T-helper 2 cell (primary cell): ENCODE results near the gene LPIN1.
"Not testable (repeated sequence)": the region's sequence is repeated elsewhere in the genome, so short reads cannot be mapped to it uniquely, and the experiment has no call there.

Experiments
- DNase-seq, 5 experiments: peaks; one replicate each; pipeline versions ENCODE4 v3.0.0 to v3.0.0-alpha.2; 2012 to 2022

Gene LPIN1

DNA sequence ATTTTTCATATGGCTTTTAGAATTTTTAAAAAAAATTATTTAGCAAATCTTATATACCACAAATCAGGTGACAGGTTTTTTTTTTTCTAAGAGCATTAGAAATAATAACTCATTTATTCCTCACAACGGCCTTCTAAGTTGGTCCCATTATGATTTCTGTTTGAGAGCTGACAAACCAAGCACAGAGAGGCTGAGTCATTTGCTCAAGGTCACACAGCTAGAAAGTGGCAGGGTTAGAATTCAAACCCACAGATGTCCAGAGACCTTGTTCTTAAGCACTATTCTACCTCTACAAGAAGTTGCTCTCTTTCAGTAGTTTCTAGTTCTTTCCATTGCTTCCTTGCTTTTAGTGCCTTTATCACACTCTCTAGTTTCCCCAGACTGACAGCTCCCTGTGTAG is 28.8 kb upstream of the LPIN1 start:
- DNase-seq: no peak

DNA sequence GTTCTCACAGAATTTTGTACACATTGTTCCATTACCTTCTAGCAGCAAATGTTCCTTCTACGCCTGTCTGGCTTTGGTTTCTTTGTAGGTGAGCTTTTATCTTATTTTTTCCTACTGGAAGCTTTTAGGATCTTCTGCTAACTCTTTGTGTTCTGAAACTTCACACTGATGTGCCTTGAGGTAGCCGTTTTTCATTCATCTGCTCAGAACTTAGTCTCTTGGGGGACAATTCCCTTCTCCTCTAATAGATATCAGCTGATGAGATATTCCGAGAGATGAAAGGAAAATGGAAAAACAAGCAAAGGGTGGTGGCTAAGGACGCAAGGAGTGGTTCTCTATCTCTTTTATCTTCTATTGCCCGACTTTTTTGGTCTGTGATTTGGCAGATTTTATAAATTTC is 27.8 kb upstream of the LPIN1 start:
- no peak for DNase-seq

DNA sequence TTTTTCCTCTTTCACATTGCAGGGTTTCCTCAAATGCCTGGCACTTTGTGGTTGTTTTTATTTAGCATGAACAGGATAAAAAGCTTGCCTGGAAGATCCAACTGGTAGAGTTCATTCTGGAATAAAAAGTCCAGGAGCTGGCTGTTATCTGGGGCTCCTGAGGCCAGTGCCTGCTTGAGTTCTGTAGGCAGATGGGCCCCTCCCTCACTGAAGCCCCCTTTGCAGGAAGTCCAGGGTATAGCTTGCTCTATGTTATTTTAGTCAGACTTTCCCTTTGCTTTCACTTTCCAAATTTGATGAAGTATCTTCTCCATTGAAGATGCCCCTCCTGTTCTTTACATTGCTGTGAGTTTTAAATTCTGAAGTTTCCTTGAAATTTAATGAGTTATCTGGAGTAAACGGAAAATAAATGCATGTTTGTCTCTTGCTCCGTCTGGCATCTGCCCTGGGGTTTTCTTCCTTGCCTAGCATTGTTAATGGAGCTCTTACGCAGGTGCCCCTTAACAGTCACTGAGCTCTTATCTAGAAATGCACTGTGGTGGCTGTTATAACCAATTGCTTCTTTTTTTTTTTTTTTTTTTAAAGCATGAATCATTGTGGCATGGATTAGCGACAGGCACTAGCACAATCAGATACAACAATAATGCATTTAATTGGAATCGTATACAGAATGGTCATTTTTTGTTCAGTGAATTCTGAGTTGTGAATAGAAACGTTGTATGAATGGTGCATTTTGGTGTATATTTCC is 27.0 kb upstream of the LPIN1 start:
- peak in 1 of 5 experiments; percentile 9 for DNase-seq

- no peak for DNase-seq
Observed at GRCh38 chr2:11720752-11721151, 25.7 kb upstream of the LPIN1 start.

DNA sequence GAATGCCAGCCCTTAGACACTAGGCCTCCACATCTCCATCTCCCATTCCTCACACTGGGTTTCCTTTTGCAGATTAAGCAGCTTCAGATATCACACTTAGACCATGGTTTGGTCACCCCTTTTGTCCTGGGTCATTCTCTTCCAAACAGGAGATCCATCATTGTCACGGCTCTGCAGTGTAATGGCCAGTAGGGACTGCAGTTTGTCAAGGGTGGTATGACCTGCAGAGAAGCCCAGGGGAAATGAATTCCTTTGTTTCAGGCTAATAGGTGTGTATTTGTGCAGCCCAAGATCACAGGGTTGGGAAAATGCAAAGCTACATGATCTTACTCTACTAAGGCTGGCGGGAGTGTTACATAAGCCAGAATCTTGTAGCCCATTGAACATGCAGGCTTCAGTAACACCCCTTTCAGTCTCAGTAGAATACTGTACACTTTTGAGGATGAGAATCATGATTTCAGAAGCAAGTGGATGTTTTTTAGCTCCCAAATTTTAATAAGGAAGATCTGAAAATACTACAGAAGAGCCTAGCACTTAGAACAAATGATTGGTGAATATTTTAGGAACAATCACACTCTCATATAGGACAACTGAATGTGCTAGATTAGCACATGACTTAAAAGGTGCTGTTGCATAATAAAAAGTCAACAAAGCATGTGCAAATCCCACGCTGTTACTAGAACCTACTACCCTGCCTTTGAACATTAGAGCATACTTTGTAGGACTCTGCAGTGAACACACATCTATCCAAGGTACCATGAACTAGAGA is 24.0 kb upstream of the LPIN1 start:
- no peak for DNase-seq

GRCh38 chr2:11723061-11723371 is 23.4 kb upstream of the LPIN1 start:
- DNase-seq: no peak

DNA sequence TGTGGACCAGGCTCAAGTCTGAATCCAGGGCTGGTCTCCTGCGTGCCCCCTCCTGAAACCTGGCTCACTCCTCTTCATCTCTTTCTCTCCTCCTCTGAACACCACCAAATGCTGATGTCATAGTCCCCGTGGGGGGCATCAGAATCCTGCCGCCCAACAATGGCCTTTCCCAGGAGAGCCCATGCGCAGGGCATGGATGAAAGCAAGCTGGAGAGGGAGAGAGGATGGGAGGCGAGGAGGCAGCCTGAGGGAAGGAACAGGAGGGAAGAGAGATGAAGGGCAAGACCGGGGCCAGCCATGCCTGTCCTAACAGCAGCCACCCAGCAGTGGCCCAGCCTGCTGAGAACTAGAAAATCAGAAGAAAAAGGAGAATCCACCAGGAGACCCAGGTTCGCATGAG is 22.3 kb upstream of the LPIN1 start:
- DNase-seq: no peak

DNA sequence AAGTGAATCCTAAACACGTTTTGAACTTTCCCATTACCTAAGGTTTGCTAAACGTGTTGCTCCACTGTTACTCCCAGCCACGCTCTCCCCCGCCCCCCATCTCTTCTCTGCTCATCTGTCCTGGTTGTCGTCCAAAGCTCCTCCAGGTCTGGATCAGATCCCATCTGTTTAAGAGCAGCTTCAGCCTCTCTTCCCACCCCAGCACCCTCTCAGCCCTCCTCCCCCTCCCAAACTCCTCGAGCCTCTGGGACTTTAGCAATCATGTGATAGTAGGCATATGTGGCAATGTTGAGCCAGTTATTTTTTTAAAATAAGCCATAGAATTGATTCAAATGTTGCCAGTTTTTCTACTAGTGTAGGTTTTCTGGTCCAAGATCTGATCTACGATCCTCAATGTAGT is 20.0 kb upstream of the LPIN1 start:
- DNase-seq: no peak

GRCh38 chr2:11729362-11730212 is 16.8 kb upstream of the LPIN1 start:
- DNase-seq: no peak

GRCh38 chr2:11731214-11731984 is 15.0 kb upstream of the LPIN1 start:
- not testable (repeated sequence) for DNase-seq

GRCh38 chr2:11732587-11732986 is 13.8 kb upstream of the LPIN1 start:
- no peak for DNase-seq

GRCh38 chr2:11737852-11738251 is 8.6 kb upstream of the LPIN1 start:
- not testable (repeated sequence) for DNase-seq

- peak in 2 of 5 experiments; percentile 24 to 50 for DNase-seq
Observed at GRCh38 chr2:11738589-11739436, 7.6 kb upstream of the LPIN1 start.

GRCh38 chr2:11740723-11741122 is 5.7 kb upstream of the LPIN1 start:
- DNase-seq: no peak

DNA sequence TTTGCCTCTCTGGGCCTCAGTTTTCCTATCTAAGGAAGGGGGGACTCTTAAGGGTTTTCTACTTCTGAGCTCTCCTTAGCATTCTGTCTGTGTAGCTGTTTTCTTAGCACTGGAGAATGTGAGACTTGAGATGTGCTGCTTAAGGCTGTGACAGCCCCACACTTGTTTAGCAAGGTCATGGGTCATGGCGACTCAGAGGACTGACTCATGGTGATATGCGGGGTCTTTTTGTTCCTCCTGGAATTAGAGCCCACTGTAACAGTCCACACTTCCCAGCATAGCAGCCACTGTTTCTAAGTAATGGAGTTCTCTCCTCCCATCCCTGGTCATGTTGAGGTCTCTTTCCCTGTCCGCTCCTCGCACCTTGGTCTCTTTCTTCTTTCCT is 4.1 kb upstream of the LPIN1 start:
- no peak for DNase-seq

- DNase-seq: no peak
Observed at GRCh38 chr2:11742702-11743357, 3.6 kb upstream of the LPIN1 start.

GRCh38 chr2:11743366-11743765 is 3.1 kb upstream of the LPIN1 start:
- no peak for DNase-seq

- peak; percentile 44 to 87 (median 64) for DNase-seq
Observed at GRCh38 chr2:11743846-11744553, 2.4 kb upstream of the LPIN1 start.

DNA sequence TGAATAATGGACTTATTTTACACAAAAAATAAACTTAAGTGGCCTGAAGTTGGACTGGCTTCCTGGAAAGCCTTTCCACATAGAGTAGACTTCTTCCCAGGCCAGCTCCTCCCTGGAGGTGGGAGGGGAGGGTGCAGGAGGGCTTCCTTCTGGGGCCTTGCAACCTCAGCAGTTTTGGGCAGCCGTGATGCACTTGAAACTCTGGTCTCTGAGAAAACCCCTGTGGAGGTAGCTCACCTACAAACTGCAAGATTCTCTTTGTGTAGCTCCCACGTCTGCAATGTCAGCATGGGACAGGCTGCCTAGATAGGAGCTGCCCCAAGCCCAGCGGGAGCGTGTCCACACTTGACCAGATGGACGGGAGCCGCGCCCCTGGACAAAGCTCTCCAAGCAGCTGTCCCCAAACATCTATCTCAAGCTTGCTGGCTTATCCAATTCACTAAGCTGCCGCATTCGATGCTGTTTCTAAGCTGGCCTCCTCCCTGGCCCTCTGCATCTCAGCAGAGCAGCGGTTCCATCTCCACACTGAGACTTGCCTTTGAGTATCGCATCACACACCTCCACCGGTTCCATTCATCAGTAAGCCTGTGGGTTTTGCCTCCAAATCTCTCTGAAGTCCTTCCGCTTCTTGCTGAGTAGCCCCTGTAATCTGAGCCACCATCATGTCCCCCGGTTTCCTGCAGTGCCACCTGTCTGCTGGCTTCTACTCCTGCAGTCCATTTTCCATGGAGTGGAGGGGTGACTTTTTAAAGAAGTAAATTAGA is 1.6 kb upstream of the LPIN1 start:
- DNase-seq: peak in 1 of 5 experiments; percentile 68
